SH-SY5Y (cell line): ENCODE data around the gene GAK.

Experiments used
- GATA2 ChIP-seq: IDR thresholded peaks from 2 replicates; pipeline ENCODE4 v1.6.1; 2011; ENCODE audit warnings: mild to moderate bottlenecking, low read depth, low read length
- GATA3 ChIP-seq: IDR thresholded peaks from 2 replicates; pipeline ENCODE4 v1.6.1; 2011; ENCODE audit warnings: low read depth, mild to moderate bottlenecking, low read length, moderate library complexity

DNA sequence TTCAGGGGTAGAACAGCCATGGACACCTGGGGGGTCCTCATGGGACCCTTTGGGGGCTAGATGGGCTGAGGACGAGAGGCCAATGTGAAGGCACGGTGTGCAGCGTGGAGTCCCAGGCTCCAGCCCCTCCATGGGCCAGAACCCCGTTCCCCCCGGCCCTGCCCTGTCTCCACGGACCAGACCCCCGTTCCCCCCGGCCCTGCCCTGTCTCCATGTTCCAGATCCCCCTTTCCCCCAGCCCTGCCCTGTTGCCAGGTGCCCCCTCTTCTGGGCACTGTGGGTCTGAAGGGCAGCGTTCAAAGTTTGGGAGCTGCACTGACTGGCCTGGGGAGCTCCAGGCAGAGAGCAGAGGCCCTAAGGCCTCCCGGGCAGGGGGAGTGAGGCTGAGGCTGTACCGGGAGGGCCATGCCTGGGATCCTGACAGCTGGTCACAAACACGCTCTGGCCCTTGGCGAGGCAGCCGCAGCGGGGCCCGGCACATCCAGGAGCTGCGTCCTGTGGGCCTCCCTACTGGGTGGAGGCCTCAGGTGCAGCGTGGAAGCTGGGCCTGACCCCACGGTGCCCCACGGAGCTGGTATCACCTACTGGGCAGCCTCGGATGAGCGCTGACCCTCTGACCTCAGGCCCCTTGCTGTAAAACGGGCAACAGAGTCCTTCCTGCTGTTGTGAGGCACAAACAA, 32.4 kb upstream of the GAK start:
- TF ChIP-seq GATA2 (no peak), GATA3 (no peak)
